ENCODE measurements around the gene TEX19.

TEX19 gene

DNA sequence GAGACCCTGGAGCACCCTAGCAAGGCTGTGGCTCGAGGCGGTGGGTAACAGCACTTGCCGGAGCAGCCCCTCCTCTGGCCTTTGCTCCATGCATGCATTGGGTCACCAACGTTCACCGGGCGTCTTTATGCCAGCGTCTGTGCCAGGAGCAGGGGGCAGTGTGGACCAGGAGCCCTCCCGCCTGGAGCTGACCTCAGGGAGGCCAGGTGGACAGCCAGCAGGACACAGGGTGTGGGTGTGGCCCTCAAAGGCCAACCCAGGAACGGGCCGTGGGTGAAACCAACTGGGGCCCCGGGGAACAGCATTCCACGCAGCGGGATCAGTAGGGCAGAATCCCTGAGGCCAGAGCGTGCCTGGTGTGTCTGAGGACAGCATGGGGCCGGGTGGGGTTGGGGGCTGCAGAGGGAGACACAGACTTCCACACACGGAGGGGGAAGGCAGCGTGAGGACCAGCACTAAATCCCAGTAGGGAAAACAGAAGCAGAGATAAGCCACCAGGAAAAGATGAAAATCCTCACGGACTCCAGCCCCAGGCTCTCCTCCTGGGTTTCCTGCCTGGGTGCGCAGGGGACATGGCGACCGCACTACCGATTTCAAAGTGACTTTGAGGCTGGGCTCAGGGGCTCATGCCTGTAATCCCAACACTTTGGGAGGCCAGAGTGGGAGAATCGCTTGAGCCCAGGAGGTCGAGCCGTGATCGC is 38.8 kb upstream of the TEX19 start:
- TF ChIP-seq GLIS3 (CRISPR knock-in tag; IDR thresholded peaks at IDR 0.05) = no peak
- TF ChIP-seq BACH2 (CRISPR knock-in tag; IDR thresholded peaks at IDR 0.05; ENCODE audit: borderline replicate concordance) = no peak
- TF ChIP-seq, protein P1, sequence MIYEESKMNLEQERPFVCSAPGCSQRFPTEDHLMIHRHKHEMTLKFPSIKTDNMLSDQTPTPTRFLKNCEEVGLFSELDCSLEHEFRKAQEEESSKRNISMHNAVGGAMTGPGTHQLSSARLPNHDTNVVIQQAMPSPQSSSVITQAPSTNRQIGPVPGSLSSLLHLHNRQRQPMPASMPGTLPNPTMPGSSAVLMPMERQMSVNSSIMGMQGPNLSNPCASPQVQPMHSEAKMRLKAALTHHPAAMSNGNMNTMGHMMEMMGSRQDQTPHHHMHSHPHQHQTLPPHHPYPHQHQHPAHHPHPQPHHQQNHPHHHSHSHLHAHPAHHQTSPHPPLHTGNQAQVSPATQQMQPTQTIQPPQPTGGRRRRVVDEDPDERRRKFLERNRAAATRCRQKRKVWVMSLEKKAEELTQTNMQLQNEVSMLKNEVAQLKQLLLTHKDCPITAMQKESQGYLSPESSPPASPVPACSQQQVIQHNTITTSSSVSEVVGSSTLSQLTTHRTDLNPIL (CRISPR knock-in tag; IDR thresholded peaks at IDR 0.05; ENCODE audit: low read depth) = no peak
- TF ChIP-seq, protein P2, sequence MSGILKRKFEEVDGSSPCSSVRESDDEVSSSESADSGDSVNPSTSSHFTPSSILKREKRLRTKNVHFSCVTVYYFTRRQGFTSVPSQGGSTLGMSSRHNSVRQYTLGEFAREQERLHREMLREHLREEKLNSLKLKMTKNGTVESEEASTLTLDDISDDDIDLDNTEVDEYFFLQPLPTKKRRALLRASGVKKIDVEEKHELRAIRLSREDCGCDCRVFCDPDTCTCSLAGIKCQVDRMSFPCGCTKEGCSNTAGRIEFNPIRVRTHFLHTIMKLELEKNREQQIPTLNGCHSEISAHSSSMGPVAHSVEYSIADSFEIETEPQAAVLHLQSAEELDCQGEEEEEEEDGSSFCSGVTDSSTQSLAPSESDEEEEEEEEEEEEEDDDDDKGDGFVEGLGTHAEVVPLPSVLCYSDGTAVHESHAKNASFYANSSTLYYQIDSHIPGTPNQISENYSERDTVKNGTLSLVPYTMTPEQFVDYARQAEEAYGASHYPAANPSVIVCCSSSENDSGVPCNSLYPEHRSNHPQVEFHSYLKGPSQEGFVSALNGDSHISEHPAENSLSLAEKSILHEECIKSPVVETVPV (CRISPR knock-in tag; IDR thresholded peaks at IDR 0.05) = no peak
- TF ChIP-seq SNAI2 (CRISPR knock-in tag; IDR thresholded peaks at IDR 0.05) = no peak
- TF ChIP-seq, protein P3, sequence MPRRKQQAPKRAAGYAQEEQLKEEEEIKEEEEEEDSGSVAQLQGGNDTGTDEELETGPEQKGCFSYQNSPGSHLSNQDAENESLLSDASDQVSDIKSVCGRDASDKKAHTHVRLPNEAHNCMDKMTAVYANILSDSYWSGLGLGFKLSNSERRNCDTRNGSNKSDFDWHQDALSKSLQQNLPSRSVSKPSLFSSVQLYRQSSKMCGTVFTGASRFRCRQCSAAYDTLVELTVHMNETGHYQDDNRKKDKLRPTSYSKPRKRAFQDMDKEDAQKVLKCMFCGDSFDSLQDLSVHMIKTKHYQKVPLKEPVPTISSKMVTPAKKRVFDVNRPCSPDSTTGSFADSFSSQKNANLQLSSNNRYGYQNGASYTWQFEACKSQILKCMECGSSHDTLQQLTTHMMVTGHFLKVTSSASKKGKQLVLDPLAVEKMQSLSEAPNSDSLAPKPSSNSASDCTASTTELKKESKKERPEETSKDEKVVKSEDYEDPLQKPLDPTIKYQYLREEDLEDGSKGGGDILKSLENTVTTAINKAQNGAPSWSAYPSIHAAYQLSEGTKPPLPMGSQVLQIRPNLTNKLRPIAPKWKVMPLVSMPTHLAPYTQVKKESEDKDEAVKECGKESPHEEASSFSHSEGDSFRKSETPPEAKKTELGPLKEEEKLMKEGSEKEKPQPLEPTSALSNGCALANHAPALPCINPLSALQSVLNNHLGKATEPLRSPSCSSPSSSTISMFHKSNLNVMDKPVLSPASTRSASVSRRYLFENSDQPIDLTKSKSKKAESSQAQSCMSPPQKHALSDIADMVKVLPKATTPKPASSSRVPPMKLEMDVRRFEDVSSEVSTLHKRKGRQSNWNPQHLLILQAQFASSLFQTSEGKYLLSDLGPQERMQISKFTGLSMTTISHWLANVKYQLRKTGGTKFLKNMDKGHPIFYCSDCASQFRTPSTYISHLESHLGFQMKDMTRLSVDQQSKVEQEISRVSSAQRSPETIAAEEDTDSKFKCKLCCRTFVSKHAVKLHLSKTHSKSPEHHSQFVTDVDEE (CRISPR knock-in tag; IDR thresholded peaks at IDR 0.05) = no peak
- TF ChIP-seq ARNTL (CRISPR knock-in tag; IDR thresholded peaks at IDR 0.05; ENCODE audit: borderline replicate concordance, low read depth) = no peak
- no peak for TF ChIP-seq ZFP3 (CRISPR knock-in tag; IDR thresholded peaks at IDR 0.05)
- ATAC-seq = peak; percentile 48

DNA sequence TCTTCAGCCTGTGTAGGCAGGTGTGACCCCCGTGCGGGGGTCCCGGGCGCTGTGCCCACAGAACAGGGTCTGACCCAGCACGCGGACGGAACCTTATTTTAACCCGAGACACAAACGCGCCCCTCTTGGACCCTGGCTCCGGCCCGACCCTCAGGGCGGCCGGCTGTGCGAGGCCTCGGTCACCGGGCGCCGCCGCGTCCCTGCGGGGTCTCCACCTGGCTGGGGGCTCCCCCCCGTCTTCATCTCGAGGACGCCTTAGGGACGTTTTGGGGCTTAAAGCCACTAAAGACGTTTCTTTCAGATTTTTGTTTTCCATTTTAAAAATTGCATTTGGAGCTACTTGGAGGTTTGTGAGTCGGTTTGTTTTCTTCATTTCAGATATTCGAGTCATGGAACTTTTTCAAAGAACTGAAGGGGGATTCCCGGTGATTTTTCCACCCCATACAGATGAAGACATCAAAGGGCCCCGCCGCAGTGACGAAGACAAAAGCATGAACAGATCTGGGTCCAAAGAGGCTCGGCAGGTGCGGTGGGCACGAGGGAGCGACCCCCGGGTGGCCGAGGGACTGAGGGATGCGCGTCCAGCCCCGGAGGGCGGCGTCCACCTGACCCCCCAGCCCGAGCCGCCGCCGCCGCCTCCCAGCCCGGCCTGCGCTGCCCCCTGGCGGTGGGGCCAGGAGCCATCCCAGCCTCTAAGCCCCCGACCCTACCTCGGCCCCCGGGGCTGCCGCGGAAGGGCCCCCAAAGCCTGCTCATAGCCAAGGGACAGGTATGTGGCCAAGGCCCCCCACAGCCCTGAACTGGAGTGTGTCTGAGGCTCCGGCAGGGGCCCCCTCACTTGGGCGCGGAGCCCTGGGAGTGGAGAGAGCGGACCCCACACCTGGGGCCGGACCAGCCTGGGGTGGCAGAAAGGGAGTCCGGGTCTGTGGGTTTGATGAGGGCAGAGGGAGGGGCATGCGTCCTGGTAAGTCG is 37.8 kb upstream of the TEX19 start:
- ATAC-seq = peak; percentile 79
- TF ChIP-seq, protein P4, sequence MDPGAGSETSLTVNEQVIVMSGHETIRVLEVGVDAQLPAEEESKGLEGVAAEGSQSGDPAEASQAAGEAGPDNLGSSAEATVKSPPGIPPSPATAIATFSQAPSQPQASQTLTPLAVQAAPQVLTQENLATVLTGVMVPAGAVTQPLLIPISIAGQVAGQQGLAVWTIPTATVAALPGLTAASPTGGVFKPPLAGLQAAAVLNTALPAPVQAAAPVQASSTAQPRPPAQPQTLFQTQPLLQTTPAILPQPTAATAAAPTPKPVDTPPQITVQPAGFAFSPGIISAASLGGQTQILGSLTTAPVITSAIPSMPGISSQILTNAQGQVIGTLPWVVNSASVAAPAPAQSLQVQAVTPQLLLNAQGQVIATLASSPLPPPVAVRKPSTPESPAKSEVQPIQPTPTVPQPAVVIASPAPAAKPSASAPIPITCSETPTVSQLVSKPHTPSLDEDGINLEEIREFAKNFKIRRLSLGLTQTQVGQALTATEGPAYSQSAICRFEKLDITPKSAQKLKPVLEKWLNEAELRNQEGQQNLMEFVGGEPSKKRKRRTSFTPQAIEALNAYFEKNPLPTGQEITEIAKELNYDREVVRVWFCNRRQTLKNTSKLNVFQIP (CRISPR knock-in tag; IDR thresholded peaks at IDR 0.05; ENCODE audit: borderline replicate concordance, low read depth) = no peak
- no peak for TF ChIP-seq SNAI2 (CRISPR knock-in tag; IDR thresholded peaks at IDR 0.05)
- TF ChIP-seq ZNF70 (CRISPR knock-in tag; IDR thresholded peaks at IDR 0.05) = no peak
- TF ChIP-seq ESRRG (CRISPR knock-in tag; IDR thresholded peaks at IDR 0.05) = no peak
- no peak for TF ChIP-seq TCF4 (CRISPR knock-in tag; IDR thresholded peaks at IDR 0.05; ENCODE audit: borderline replicate concordance)
- TF ChIP-seq, protein P5, sequence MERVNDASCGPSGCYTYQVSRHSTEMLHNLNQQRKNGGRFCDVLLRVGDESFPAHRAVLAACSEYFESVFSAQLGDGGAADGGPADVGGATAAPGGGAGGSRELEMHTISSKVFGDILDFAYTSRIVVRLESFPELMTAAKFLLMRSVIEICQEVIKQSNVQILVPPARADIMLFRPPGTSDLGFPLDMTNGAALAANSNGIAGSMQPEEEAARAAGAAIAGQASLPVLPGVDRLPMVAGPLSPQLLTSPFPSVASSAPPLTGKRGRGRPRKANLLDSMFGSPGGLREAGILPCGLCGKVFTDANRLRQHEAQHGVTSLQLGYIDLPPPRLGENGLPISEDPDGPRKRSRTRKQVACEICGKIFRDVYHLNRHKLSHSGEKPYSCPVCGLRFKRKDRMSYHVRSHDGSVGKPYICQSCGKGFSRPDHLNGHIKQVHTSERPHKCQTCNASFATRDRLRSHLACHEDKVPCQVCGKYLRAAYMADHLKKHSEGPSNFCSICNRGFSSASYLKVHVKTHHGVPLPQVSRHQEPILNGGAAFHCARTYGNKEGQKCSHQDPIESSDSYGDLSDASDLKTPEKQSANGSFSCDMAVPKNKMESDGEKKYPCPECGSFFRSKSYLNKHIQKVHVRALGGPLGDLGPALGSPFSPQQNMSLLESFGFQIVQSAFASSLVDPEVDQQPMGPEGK (CRISPR knock-in tag; IDR thresholded peaks at IDR 0.05; ENCODE audit: borderline replicate concordance) = no peak
- no peak for TF ChIP-seq ZFP30 (CRISPR knock-in tag; IDR thresholded peaks at IDR 0.05)
- no peak for TF ChIP-seq ISL1 (CRISPR knock-in tag; IDR thresholded peaks at IDR 0.05)
- no peak for TF ChIP-seq PPARA (CRISPR knock-in tag; IDR thresholded peaks at IDR 0.05; ENCODE audit: borderline replicate concordance)
- TF ChIP-seq BACH2 (CRISPR knock-in tag; IDR thresholded peaks at IDR 0.05; ENCODE audit: borderline replicate concordance) = no peak
- TF ChIP-seq ARNTL (CRISPR knock-in tag; IDR thresholded peaks at IDR 0.05; ENCODE audit: borderline replicate concordance, low read depth) = no peak
- TF ChIP-seq, protein P3 (CRISPR knock-in tag; IDR thresholded peaks at IDR 0.05) = no peak
- no peak for TF ChIP-seq OSR1 (CRISPR knock-in tag; IDR thresholded peaks at IDR 0.05)
- TF ChIP-seq, protein P2 (CRISPR knock-in tag; IDR thresholded peaks at IDR 0.05) = no peak
- no peak for TF ChIP-seq ZFP3 (CRISPR knock-in tag; IDR thresholded peaks at IDR 0.05)
- TF ChIP-seq ZNF8 (CRISPR knock-in tag; IDR thresholded peaks at IDR 0.05) = no peak
- no peak for TF ChIP-seq GLIS3 (CRISPR knock-in tag; IDR thresholded peaks at IDR 0.05)
- no peak for TF ChIP-seq RARB (CRISPR knock-in tag; IDR thresholded peaks at IDR 0.05)

Data from SK-N-SH treated with all-trans-retinoic acid at 6 μM for 48 hours (cell line).